Retinal pigment epithelial cell (primary cell): Measurements from ENCODE around the gene ROS1.

ENCODE experiments used
- DNase-seq: peaks from one replicate; pipeline ENCODE4 v3.0.0-alpha.2; 2010; ENCODE audit warnings: low read depth
- H3K4me3 ChIP-seq: 2 replicates; pipeline ENCODE4 v1.5.1; 2011; ENCODE audit warnings: mild to moderate bottlenecking, low read length, control low read depth, moderate library complexity
- TF ChIP-seq, protein P1 (sequence below): conservative IDR thresholded peaks from 2 replicates; pipeline ENCODE4 v1.5.1; 2011; ENCODE audit warnings: low read depth, low read length, control low read depth, inconsistent platforms

ROS1 gene

DNA sequence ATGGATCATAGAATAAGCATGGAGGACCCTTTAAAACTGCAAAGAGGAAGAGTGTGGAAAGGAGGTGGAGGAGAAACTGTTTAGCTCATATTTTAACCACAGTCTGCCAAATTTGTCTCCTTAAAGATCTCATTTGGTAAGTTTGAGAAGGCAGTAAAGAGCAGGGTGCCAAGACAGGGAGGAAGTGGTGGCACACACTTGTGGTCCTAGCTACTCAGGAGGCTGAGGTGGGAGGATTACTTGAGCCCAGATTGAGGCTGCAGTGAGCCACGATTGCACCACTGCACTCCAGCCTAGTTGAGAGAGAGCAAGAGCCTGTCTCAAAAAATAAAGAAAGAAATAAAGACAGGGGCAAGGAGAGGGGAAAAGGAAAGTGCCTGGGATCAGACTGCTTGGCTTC is 39.9 kb upstream of the ROS1 start:
- DNase-seq: no peak
- TF ChIP-seq, protein P1, sequence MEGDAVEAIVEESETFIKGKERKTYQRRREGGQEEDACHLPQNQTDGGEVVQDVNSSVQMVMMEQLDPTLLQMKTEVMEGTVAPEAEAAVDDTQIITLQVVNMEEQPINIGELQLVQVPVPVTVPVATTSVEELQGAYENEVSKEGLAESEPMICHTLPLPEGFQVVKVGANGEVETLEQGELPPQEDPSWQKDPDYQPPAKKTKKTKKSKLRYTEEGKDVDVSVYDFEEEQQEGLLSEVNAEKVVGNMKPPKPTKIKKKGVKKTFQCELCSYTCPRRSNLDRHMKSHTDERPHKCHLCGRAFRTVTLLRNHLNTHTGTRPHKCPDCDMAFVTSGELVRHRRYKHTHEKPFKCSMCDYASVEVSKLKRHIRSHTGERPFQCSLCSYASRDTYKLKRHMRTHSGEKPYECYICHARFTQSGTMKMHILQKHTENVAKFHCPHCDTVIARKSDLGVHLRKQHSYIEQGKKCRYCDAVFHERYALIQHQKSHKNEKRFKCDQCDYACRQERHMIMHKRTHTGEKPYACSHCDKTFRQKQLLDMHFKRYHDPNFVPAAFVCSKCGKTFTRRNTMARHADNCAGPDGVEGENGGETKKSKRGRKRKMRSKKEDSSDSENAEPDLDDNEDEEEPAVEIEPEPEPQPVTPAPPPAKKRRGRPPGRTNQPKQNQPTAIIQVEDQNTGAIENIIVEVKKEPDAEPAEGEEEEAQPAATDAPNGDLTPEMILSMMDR: no peak
- no peak overlapping the region for H3K4me3 ChIP-seq

- DNase-seq: no peak
- TF ChIP-seq, protein P1: no peak
- no peak overlapping the region for H3K4me3 ChIP-seq
Measured at GRCh38 chr6:117464700-117465099, 39.0 kb upstream of the ROS1 start.

DNA sequence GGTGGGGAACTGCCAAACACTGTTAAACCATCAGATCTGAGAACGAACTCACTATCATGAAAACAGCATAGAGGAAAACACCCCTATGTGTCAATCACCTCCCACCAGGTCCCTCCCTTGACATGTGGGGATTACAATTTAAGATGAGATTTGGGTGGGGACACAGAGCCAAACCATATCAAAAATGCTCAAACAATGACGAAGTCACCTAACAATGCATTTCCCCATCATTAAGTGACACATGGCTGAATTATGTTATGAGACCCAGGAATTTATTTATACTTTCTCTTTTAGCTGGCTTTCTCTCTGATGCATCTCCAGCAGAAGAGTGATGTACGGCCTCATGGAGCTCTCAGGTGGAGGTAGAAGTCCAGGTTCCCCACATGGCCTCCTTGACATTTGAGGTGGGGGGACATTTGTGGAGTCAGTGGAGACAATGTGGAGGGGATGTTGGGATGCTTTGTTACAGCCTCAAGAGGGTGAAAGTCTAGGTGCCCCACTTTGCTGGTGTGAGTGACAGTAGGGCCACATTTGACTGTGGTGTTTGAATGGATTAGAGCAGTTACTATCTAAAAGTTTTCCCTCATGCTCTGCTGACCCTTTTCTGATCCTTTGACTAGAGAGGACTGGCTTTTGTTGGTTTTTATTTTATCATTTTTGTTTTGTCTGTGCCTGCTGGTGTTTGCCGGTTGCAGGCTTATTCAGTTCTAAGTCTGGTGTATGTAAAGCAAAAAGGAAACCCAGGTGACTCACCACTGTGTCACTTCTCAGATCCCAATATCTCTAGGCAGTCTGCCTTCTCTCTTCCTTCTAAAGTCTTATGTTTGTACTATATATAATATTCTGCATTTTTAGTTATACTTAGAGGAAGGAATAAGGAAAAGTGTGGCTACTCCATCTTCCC is 38.3 kb upstream of the ROS1 start:
- DNase-seq: no peak
- TF ChIP-seq, protein P1: no peak
- H3K4me3 ChIP-seq: no peak overlapping the region

GRCh38 chr6:117459204-117459944 is 33.6 kb upstream of the ROS1 start:
- no peak for DNase-seq
- H3K4me3 ChIP-seq: no peak overlapping the region
- TF ChIP-seq, protein P1: no peak

DNA sequence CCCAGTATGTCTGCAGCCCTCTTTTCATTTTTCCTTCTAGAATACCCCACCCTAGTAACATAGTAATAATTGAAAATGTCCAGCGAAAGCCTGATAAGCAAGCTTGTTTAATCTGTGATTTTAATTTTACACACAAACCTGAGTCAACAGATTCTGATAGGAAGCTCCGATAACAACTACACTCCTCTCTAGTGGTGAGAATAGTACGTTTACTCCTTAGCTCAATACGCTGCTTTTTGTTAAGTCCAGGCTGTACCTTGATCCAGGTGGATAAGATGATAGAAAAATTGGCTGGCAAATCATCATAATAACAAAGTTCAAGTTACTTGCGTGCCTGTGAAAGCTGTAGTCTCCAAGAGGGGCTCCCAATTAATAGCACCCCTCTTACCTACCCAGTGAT is 31.3 kb upstream of the ROS1 start:
- no peak overlapping the region for H3K4me3 ChIP-seq
- no peak for DNase-seq
- TF ChIP-seq, protein P1: no peak

GRCh38 chr6:117456250-117456649 is 30.5 kb upstream of the ROS1 start:
- H3K4me3 ChIP-seq: no peak overlapping the region
- DNase-seq: no peak
- TF ChIP-seq, protein P1: no peak
